HCT116 (cell line): ENCODE data around the gene PHF21A. TPM values are rescaled to one million over a fixed set of nuclear protein-coding genes. Genes with fewer than 3 reads are reported as not detected.

Source experiments
- ATAC-seq: fragments of 200-7000 bp; cut with Tn5 transposase; 2 replicates; pipeline ENCODE4 v1.9.1; 2020; ENCODE audit warnings: mild to moderate bottlenecking, moderate library complexity
- BruUV-seq: library from RNA; stranded (reverse); fragments of 400-500 nt; replicated peaks from 2 replicates; lab custom pipeline; 2021; lab: Mats Ljungman, UMichigan
- CTCF ChIA-PET: fragments of 300-600 bp; sonication (Branson Sonifier 250); formaldehyde crosslinking; loops from one replicate; lab custom pipeline; 2021; ENCODE audit warnings: antibody characterized with exemption; lab: Charles Lee
- POLR2A ChIA-PET: fragments of 300-600, 350-600 bp; sonication (Branson Sonifier 250); formaldehyde crosslinking; loops from one replicate; lab custom pipeline; 2021; ENCODE audit warnings: antibody characterized with exemption; lab: Charles Lee
- RAD21 ChIA-PET, 2 experiments: fragments of 300-600 bp; sonication (Branson Sonifier 250); formaldehyde crosslinking; loops; one replicate each; lab custom pipeline; 2023; ENCODE audit warnings: low total read pairs in 2 of 2; ENCODE audit not compliant: uncharacterized antibody in 2 of 2, unreplicated experiment in 2 of 2, low non-redundant PET in 1 of 2; lab: Charles Lee
- DNase-seq: peaks from one replicate; pipeline ENCODE4 v3.0.0-alpha.2; 2010; ENCODE audit warnings: low read depth, low spot score
- H2AFZ ChIP-seq: fragments of 200-600 bp; shearing (Covaris generic), sonication (generic); 2 replicates; pipeline ENCODE4 v1.6.1; 2017; ENCODE audit warnings: low read depth, mixed run types, mixed read lengths, antibody characterized with exemption, low read length; ENCODE audit not compliant: poor library complexity, severe bottlenecking
- H3K27ac ChIP-seq: 2 replicates; pipeline ENCODE4 v1.5.1; 2012; ENCODE audit warnings: low read depth, low read length
- H3K27me3 ChIP-seq: fragments of 200-600 bp; sonication (generic); 2 replicates; pipeline ENCODE4 v1.6.1; 2016; ENCODE audit warnings: mixed run types, low read length, mixed read lengths; ENCODE audit not compliant: insufficient read depth
- H3K36me3 ChIP-seq, 2 experiments: fragments of 200-500 bp in 1 of 2; fragments of 200-600 bp in 1 of 2; sonication (Bioruptor generic) in 1 of 2; sonication (generic) in 1 of 2; 2 replicates each; pipeline versions ENCODE4 v1.5.1 to v1.6.1; 2014 to 2016; ENCODE audit warnings: low read length in 2 of 2, inconsistent platforms in 1 of 2, mixed read lengths in 1 of 2, mixed run types in 1 of 2; ENCODE audit not compliant: insufficient read depth in 2 of 2, control insufficient read depth in 1 of 2
- H3K4me1 ChIP-seq, 2 experiments: fragments of 200-600 bp in 1 of 2; sonication (generic) in 1 of 2; 2 replicates each; pipeline versions ENCODE4 v1.5.1 to v1.6.1; 2012 to 2017; ENCODE audit warnings: low read length in 2 of 2, inconsistent platforms in 1 of 2, mild to moderate bottlenecking in 1 of 2, mixed read lengths in 1 of 2, mixed run types in 1 of 2, moderate library complexity in 1 of 2; ENCODE audit not compliant: insufficient read depth in 2 of 2, control insufficient read depth in 1 of 2
- H3K4me2 ChIP-seq: fragments of 200-600 bp; sonication (generic); 2 replicates; pipeline ENCODE4 v1.6.1; 2017; ENCODE audit warnings: mixed run types, low read length, mixed read lengths
- H3K4me3 ChIP-seq, 2 experiments: fragments of 200-600 bp in 1 of 2; sonication (generic) in 1 of 2; replicated peaks in 1 of 2; 2 replicates each; pipeline ENCODE4 v1.5.1; 2011 to 2016; ENCODE audit warnings: low read length in 2 of 2, control low read depth in 1 of 2, low read depth in 1 of 2, mild to moderate bottlenecking in 1 of 2, mixed read lengths in 1 of 2, mixed run types in 1 of 2
- H3K79me2 ChIP-seq: fragments of 200-600 bp; sonication (generic); 2 replicates; pipeline ENCODE4 v1.6.1; 2017; ENCODE audit warnings: mild to moderate bottlenecking, mixed run types, low read length, moderate library complexity, mixed read lengths; ENCODE audit not compliant: insufficient read depth
- H3K9ac ChIP-seq: fragments of 200-600 bp; sonication (generic); 2 replicates; pipeline ENCODE4 v1.6.1; 2016; ENCODE audit warnings: low read length, mixed read lengths
- H3K9me2 ChIP-seq: fragments of 200-600 bp; sonication (generic), shearing (Covaris generic); 2 replicates; pipeline ENCODE4 v1.6.1; 2017; ENCODE audit warnings: mixed run types, mild to moderate bottlenecking, moderate library complexity; ENCODE audit not compliant: insufficient read depth
- H3K9me3 ChIP-seq, 2 experiments: fragments of 200-500 bp in 1 of 2; fragments of 200-600 bp in 1 of 2; sonication (Bioruptor generic) in 1 of 2; sonication (generic) in 1 of 2; 2 replicates each; pipeline ENCODE4 v1.6.1; 2014 to 2017; ENCODE audit warnings: low read length in 2 of 2, mixed read lengths in 2 of 2, inconsistent platforms in 1 of 2, low read depth in 1 of 2, mild to moderate bottlenecking in 1 of 2, mixed run types in 1 of 2, moderate library complexity in 1 of 2; ENCODE audit not compliant: control insufficient read depth in 1 of 2, insufficient read depth in 1 of 2
- H4K20me1 ChIP-seq: fragments of 200-600 bp; sonication (generic), shearing (Covaris generic); 2 replicates; pipeline ENCODE4 v1.6.1; 2017; ENCODE audit warnings: mixed run types, mild to moderate bottlenecking, moderate library complexity; ENCODE audit not compliant: insufficient read depth
- CBX3 ChIP-seq: IDR thresholded peaks from 2 replicates; pipeline ENCODE4 v1.6.1; 2012; ENCODE audit warnings: low read depth
- CEBPB ChIP-seq: IDR thresholded peaks from 2 replicates; pipeline ENCODE4 v1.6.1; 2012; ENCODE audit warnings: low read depth
- EGR1 ChIP-seq: IDR thresholded peaks from 2 replicates; pipeline ENCODE4 v1.6.1; 2012; ENCODE audit warnings: low read depth
- ELF1 ChIP-seq: IDR thresholded peaks from 2 replicates; pipeline ENCODE4 v1.6.1; 2012; ENCODE audit warnings: low read depth, borderline replicate concordance
- EZH2phosphoT487 ChIP-seq: fragments of 200-600 bp; IDR thresholded peaks from 2 replicates; pipeline ENCODE4 v1.6.1; 2018; ENCODE audit warnings: antibody characterized with exemption, borderline replicate concordance
- JUND ChIP-seq: IDR thresholded peaks from 2 replicates; pipeline ENCODE4 v1.6.1; 2012
- POLR2A ChIP-seq: IDR thresholded peaks from 2 replicates; pipeline ENCODE4 v1.7.0; 2011; ENCODE audit warnings: borderline replicate concordance; ENCODE audit not compliant: insufficient read depth, insufficient read length; ENCODE audit errors: extremely low read depth
- POLR2AphosphoS5 ChIP-seq: IDR thresholded peaks from 2 replicates; pipeline ENCODE4 v1.6.1; 2011; ENCODE audit warnings: mild to moderate bottlenecking, low read depth, low read length, moderate library complexity
- SIN3A ChIP-seq: IDR thresholded peaks from 2 replicates; pipeline ENCODE4 v1.6.1; 2012; ENCODE audit warnings: low read depth
- SP1 ChIP-seq: IDR thresholded peaks from 2 replicates; pipeline ENCODE4 v1.6.1; 2012; ENCODE audit warnings: low read depth
- SRF ChIP-seq: IDR thresholded peaks from 2 replicates; pipeline ENCODE4 v1.6.1; 2012; ENCODE audit warnings: low read depth
- YY1 ChIP-seq: IDR thresholded peaks from 2 replicates; pipeline ENCODE4 v1.6.1; 2011; ENCODE audit warnings: low read length, low read depth, moderate library complexity, mild to moderate bottlenecking; ENCODE audit not compliant: insufficient replicate concordance; ENCODE audit errors: extremely low read depth
- ZFX ChIP-seq: fragments of 450-650 bp; IDR thresholded peaks from 2 replicates; pipeline ENCODE4 v1.6.1; 2017
- ZNF274 ChIP-seq: fragments of 200-500 bp; sonication (Bioruptor generic); IDR thresholded peaks from 2 replicates; pipeline ENCODE4 v1.6.1; 2014; ENCODE audit warnings: mild to moderate bottlenecking, low read depth, low read length, inconsistent platforms
- intact Hi-C: fragments of 100-400 bp; cut with micrococcal nuclease; formaldehyde crosslinking; loops from 2 replicates; pipeline ENCODE4 v1.10.0; 2022
- total RNA-seq: library from RNA; stranded (reverse); gene quantifications from one replicate; pipeline ENCODE4 v1.2.1, GENCODE V29; 2021; ENCODE audit not compliant: unreplicated experiment
- TF ChIP-seq, protein P1 (sequence below): IDR thresholded peaks from 2 replicates; pipeline ENCODE4 v1.6.1; 2012; ENCODE audit warnings: low read depth
- TF ChIP-seq, protein P2 (sequence below): IDR thresholded peaks from 2 replicates; pipeline ENCODE4 v1.6.1; 2012
- TF ChIP-seq, protein P3 (sequence below): IDR thresholded peaks from 2 replicates; pipeline ENCODE4 v1.6.1; 2012
- TF ChIP-seq, protein P4 (sequence below): IDR thresholded peaks from 2 replicates; pipeline ENCODE4 v1.6.1; 2011; ENCODE audit warnings: mild to moderate bottlenecking, low read length, moderate library complexity; ENCODE audit not compliant: insufficient replicate concordance; ENCODE audit errors: extremely low read depth

The PHF21A gene
- total RNA-seq, 1 experiment from 2014 or later = 27.0 TPM

DNA sequence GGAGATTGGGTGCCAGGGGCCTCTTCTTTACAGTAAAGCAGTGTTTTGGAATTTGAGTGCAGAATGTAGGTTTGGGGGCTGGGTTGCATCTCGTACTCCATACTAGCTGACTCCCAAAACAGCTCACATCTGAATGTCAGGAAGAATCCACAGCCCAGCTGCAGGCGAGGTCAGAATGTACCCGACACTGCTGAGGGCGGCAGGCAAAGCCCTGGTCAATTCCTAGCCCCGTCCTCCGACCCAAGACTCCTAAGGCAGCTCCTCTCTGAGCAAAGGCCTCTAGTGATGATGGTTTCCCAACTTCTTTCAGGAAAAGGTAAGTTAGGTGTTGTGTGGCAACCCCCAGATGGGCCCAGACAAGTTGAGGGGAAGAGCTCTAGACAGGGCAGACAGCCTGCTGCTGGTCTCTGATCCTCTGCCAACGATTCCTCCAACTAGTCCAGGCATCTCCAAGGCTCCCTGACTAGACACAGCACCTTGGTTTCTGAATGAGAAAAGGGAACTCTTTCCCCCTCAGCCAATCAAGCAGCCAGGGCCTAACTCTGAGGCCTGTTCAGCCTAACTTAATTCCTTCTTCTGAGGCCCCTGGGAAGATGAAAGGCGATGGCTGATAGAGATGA lies 190.2 kb downstream of the PHF21A start:
- intact Hi-C loops = no loop called here
- H3K4me3 ChIP-seq = no peak overlapping the region
- TF ChIP-seq POLR2AphosphoS5 (no peak), POLR2A (no peak), SRF (no peak), EGR1 (no peak), SIN3A (no peak), ELF1 (no peak), JUND (no peak), CBX3 (no peak), EZH2phosphoT487 (no peak), YY1 (no peak), ZNF274 (no peak), ZFX (no peak), SP1 (no peak), CEBPB (no peak)
- TF ChIP-seq, protein P1, sequence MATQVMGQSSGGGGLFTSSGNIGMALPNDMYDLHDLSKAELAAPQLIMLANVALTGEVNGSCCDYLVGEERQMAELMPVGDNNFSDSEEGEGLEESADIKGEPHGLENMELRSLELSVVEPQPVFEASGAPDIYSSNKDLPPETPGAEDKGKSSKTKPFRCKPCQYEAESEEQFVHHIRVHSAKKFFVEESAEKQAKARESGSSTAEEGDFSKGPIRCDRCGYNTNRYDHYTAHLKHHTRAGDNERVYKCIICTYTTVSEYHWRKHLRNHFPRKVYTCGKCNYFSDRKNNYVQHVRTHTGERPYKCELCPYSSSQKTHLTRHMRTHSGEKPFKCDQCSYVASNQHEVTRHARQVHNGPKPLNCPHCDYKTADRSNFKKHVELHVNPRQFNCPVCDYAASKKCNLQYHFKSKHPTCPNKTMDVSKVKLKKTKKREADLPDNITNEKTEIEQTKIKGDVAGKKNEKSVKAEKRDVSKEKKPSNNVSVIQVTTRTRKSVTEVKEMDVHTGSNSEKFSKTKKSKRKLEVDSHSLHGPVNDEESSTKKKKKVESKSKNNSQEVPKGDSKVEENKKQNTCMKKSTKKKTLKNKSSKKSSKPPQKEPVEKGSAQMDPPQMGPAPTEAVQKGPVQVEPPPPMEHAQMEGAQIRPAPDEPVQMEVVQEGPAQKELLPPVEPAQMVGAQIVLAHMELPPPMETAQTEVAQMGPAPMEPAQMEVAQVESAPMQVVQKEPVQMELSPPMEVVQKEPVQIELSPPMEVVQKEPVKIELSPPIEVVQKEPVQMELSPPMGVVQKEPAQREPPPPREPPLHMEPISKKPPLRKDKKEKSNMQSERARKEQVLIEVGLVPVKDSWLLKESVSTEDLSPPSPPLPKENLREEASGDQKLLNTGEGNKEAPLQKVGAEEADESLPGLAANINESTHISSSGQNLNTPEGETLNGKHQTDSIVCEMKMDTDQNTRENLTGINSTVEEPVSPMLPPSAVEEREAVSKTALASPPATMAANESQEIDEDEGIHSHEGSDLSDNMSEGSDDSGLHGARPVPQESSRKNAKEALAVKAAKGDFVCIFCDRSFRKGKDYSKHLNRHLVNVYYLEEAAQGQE = no peak
- TF ChIP-seq, protein P2, sequence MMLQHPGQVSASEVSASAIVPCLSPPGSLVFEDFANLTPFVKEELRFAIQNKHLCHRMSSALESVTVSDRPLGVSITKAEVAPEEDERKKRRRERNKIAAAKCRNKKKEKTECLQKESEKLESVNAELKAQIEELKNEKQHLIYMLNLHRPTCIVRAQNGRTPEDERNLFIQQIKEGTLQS = no peak
- TF ChIP-seq, protein P3, sequence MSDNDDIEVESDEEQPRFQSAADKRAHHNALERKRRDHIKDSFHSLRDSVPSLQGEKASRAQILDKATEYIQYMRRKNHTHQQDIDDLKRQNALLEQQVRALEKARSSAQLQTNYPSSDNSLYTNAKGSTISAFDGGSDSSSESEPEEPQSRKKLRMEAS = no peak
- TF ChIP-seq, protein P4, sequence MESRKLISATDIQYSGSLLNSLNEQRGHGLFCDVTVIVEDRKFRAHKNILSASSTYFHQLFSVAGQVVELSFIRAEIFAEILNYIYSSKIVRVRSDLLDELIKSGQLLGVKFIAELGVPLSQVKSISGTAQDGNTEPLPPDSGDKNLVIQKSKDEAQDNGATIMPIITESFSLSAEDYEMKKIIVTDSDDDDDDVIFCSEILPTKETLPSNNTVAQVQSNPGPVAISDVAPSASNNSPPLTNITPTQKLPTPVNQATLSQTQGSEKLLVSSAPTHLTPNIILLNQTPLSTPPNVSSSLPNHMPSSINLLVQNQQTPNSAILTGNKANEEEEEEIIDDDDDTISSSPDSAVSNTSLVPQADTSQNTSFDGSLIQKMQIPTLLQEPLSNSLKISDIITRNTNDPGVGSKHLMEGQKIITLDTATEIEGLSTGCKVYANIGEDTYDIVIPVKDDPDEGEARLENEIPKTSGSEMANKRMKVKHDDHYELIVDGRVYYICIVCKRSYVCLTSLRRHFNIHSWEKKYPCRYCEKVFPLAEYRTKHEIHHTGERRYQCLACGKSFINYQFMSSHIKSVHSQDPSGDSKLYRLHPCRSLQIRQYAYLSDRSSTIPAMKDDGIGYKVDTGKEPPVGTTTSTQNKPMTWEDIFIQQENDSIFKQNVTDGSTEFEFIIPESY = no peak
- TF ChIP-seq, all 23 proteins: peak for 0
- Histone ChIP-seq H3K27ac (no peak overlapping the region), H3K27me3 (no peaks in the 10 kb centered on the region), H3K9me3 (no peaks in the 10 kb centered on the region), H3K4me1 (peaks cover 0 to 8% of the 10 kb centered on the region in 2 experiments; a peak in 3 of 4 replicates), H3K9ac (no peak overlapping the region), H3K36me3 (peaks cover 8 to 16% of the 10 kb centered on the region in 2 experiments; a peak in 3 of 4 replicates), H3K4me2 (no peak overlapping the region), H3K79me2 (no peaks in the 10 kb centered on the region), H3K9me2 (no peaks in the 10 kb centered on the region), H4K20me1 (no peaks in the 10 kb centered on the region), H2AFZ (no peak overlapping the region)
- ChIA-PET CTCF (interaction anchor here (0.9 kb wide), 1 partner anchor 59 kb away, joined by 4 read pairs; no protein-coding TSS in a partner anchor), RAD21 (no interaction called here), POLR2A (no interaction called here)
- ATAC-seq = no peak
- no peak for DNase-seq
- no TSS peak for BruUV-seq
